HCT116 (cell line): ENCODE results near the gene OTOR. TPM values are rescaled to one million over a fixed set of nuclear protein-coding genes. Genes with fewer than 3 reads are reported as not detected.

Experiments used
- ATAC-seq: fragments of 200-7000 bp; cut with Tn5 transposase; 2 replicates; pipeline ENCODE4 v1.9.1; 2020; ENCODE audit warnings: mild to moderate bottlenecking, moderate library complexity
- BruUV-seq: library from RNA; stranded (reverse); fragments of 400-500 nt; replicated peaks from 2 replicates; lab custom pipeline; 2021; lab: Mats Ljungman, UMichigan
- CTCF ChIA-PET: fragments of 300-600 bp; sonication (Branson Sonifier 250); formaldehyde crosslinking; loops from one replicate; lab custom pipeline; 2021; ENCODE audit warnings: antibody characterized with exemption; lab: Charles Lee
- POLR2A ChIA-PET: fragments of 300-600, 350-600 bp; sonication (Branson Sonifier 250); formaldehyde crosslinking; loops from one replicate; lab custom pipeline; 2021; ENCODE audit warnings: antibody characterized with exemption; lab: Charles Lee
- RAD21 ChIA-PET, 2 experiments: fragments of 300-600 bp; sonication (Branson Sonifier 250); formaldehyde crosslinking; loops; one replicate each; lab custom pipeline; 2023; ENCODE audit warnings: low total read pairs in 2 of 2; ENCODE audit not compliant: uncharacterized antibody in 2 of 2, unreplicated experiment in 2 of 2, low non-redundant PET in 1 of 2; lab: Charles Lee
- DNase-seq: peaks from one replicate; pipeline ENCODE4 v3.0.0-alpha.2; 2010; ENCODE audit warnings: low read depth, low spot score
- H2AFZ ChIP-seq: fragments of 200-600 bp; shearing (Covaris generic), sonication (generic); 2 replicates; pipeline ENCODE4 v1.6.1; 2017; ENCODE audit warnings: low read depth, mixed run types, mixed read lengths, antibody characterized with exemption, low read length; ENCODE audit not compliant: poor library complexity, severe bottlenecking
- H3K27ac ChIP-seq: 2 replicates; pipeline ENCODE4 v1.5.1; 2012; ENCODE audit warnings: low read depth, low read length
- H3K27me3 ChIP-seq: fragments of 200-600 bp; sonication (generic); 2 replicates; pipeline ENCODE4 v1.6.1; 2016; ENCODE audit warnings: mixed run types, low read length, mixed read lengths; ENCODE audit not compliant: insufficient read depth
- H3K36me3 ChIP-seq, 2 experiments: fragments of 200-500 bp in 1 of 2; fragments of 200-600 bp in 1 of 2; sonication (Bioruptor generic) in 1 of 2; sonication (generic) in 1 of 2; 2 replicates each; pipeline versions ENCODE4 v1.5.1 to v1.6.1; 2014 to 2016; ENCODE audit warnings: low read length in 2 of 2, inconsistent platforms in 1 of 2, mixed read lengths in 1 of 2, mixed run types in 1 of 2; ENCODE audit not compliant: insufficient read depth in 2 of 2, control insufficient read depth in 1 of 2
- H3K4me1 ChIP-seq, 2 experiments: fragments of 200-600 bp in 1 of 2; sonication (generic) in 1 of 2; 2 replicates each; pipeline versions ENCODE4 v1.5.1 to v1.6.1; 2012 to 2017; ENCODE audit warnings: low read length in 2 of 2, inconsistent platforms in 1 of 2, mild to moderate bottlenecking in 1 of 2, mixed read lengths in 1 of 2, mixed run types in 1 of 2, moderate library complexity in 1 of 2; ENCODE audit not compliant: insufficient read depth in 2 of 2, control insufficient read depth in 1 of 2
- H3K4me2 ChIP-seq: fragments of 200-600 bp; sonication (generic); 2 replicates; pipeline ENCODE4 v1.6.1; 2017; ENCODE audit warnings: mixed run types, low read length, mixed read lengths
- H3K4me3 ChIP-seq, 2 experiments: fragments of 200-600 bp in 1 of 2; sonication (generic) in 1 of 2; replicated peaks in 1 of 2; 2 replicates each; pipeline ENCODE4 v1.5.1; 2011 to 2016; ENCODE audit warnings: low read length in 2 of 2, control low read depth in 1 of 2, low read depth in 1 of 2, mild to moderate bottlenecking in 1 of 2, mixed read lengths in 1 of 2, mixed run types in 1 of 2
- H3K79me2 ChIP-seq: fragments of 200-600 bp; sonication (generic); 2 replicates; pipeline ENCODE4 v1.6.1; 2017; ENCODE audit warnings: mild to moderate bottlenecking, mixed run types, low read length, moderate library complexity, mixed read lengths; ENCODE audit not compliant: insufficient read depth
- H3K9ac ChIP-seq: fragments of 200-600 bp; sonication (generic); 2 replicates; pipeline ENCODE4 v1.6.1; 2016; ENCODE audit warnings: low read length, mixed read lengths
- H3K9me2 ChIP-seq: fragments of 200-600 bp; sonication (generic), shearing (Covaris generic); 2 replicates; pipeline ENCODE4 v1.6.1; 2017; ENCODE audit warnings: mixed run types, mild to moderate bottlenecking, moderate library complexity; ENCODE audit not compliant: insufficient read depth
- H3K9me3 ChIP-seq, 2 experiments: fragments of 200-500 bp in 1 of 2; fragments of 200-600 bp in 1 of 2; sonication (Bioruptor generic) in 1 of 2; sonication (generic) in 1 of 2; 2 replicates each; pipeline ENCODE4 v1.6.1; 2014 to 2017; ENCODE audit warnings: low read length in 2 of 2, mixed read lengths in 2 of 2, inconsistent platforms in 1 of 2, low read depth in 1 of 2, mild to moderate bottlenecking in 1 of 2, mixed run types in 1 of 2, moderate library complexity in 1 of 2; ENCODE audit not compliant: control insufficient read depth in 1 of 2, insufficient read depth in 1 of 2
- H4K20me1 ChIP-seq: fragments of 200-600 bp; sonication (generic), shearing (Covaris generic); 2 replicates; pipeline ENCODE4 v1.6.1; 2017; ENCODE audit warnings: mixed run types, mild to moderate bottlenecking, moderate library complexity; ENCODE audit not compliant: insufficient read depth
- CBX3 ChIP-seq: IDR thresholded peaks from 2 replicates; pipeline ENCODE4 v1.6.1; 2012; ENCODE audit warnings: low read depth
- CEBPB ChIP-seq: IDR thresholded peaks from 2 replicates; pipeline ENCODE4 v1.6.1; 2012; ENCODE audit warnings: low read depth
- EGR1 ChIP-seq: IDR thresholded peaks from 2 replicates; pipeline ENCODE4 v1.6.1; 2012; ENCODE audit warnings: low read depth
- ELF1 ChIP-seq: IDR thresholded peaks from 2 replicates; pipeline ENCODE4 v1.6.1; 2012; ENCODE audit warnings: low read depth, borderline replicate concordance
- EZH2phosphoT487 ChIP-seq: fragments of 200-600 bp; IDR thresholded peaks from 2 replicates; pipeline ENCODE4 v1.6.1; 2018; ENCODE audit warnings: antibody characterized with exemption, borderline replicate concordance
- JUND ChIP-seq: IDR thresholded peaks from 2 replicates; pipeline ENCODE4 v1.6.1; 2012
- RAD21 ChIP-seq: IDR thresholded peaks from 2 replicates; pipeline ENCODE4 v1.6.1; 2012; ENCODE audit warnings: low read depth, mild to moderate bottlenecking
- SIN3A ChIP-seq: IDR thresholded peaks from 2 replicates; pipeline ENCODE4 v1.6.1; 2012; ENCODE audit warnings: low read depth
- YY1 ChIP-seq: IDR thresholded peaks from 2 replicates; pipeline ENCODE4 v1.6.1; 2011; ENCODE audit warnings: low read length, low read depth, moderate library complexity, mild to moderate bottlenecking; ENCODE audit not compliant: insufficient replicate concordance; ENCODE audit errors: extremely low read depth
- ZNF274 ChIP-seq: fragments of 200-500 bp; sonication (Bioruptor generic); IDR thresholded peaks from 2 replicates; pipeline ENCODE4 v1.6.1; 2014; ENCODE audit warnings: mild to moderate bottlenecking, low read depth, low read length, inconsistent platforms
- intact Hi-C: fragments of 100-400 bp; cut with micrococcal nuclease; formaldehyde crosslinking; loops from 2 replicates; pipeline ENCODE4 v1.10.0; 2022
- total RNA-seq: library from RNA; stranded (reverse); gene quantifications from one replicate; pipeline ENCODE4 v1.2.1, GENCODE V29; 2021; ENCODE audit not compliant: unreplicated experiment
- TF ChIP-seq, protein P1 (sequence below), 3 experiments: fragments of 200-600 bp in 1 of 3; sonication (generic) in 1 of 3; IDR thresholded peaks in 2 of 3; conservative IDR thresholded peaks in 1 of 3; 2 replicates each; pipeline ENCODE4 v1.5.1; 2012 to 2017; ENCODE audit warnings: low read depth in 2 of 3, low read length in 2 of 3, antibody characterized with exemption in 1 of 3, borderline replicate concordance in 1 of 3, control low read depth in 1 of 3, mild to moderate bottlenecking in 1 of 3, mixed read lengths in 1 of 3, mixed run types in 1 of 3, moderate library complexity in 1 of 3; ENCODE audit not compliant: insufficient read depth in 1 of 3
- TF ChIP-seq, protein P2 (sequence below): IDR thresholded peaks from 2 replicates; pipeline ENCODE4 v1.6.1; 2012; ENCODE audit warnings: low read depth
- TF ChIP-seq, protein P3 (sequence below): IDR thresholded peaks from 2 replicates; pipeline ENCODE4 v1.6.1; 2012

Gene OTOR
- total RNA-seq, 1 experiment from 2014 or later, result not detected

DNA sequence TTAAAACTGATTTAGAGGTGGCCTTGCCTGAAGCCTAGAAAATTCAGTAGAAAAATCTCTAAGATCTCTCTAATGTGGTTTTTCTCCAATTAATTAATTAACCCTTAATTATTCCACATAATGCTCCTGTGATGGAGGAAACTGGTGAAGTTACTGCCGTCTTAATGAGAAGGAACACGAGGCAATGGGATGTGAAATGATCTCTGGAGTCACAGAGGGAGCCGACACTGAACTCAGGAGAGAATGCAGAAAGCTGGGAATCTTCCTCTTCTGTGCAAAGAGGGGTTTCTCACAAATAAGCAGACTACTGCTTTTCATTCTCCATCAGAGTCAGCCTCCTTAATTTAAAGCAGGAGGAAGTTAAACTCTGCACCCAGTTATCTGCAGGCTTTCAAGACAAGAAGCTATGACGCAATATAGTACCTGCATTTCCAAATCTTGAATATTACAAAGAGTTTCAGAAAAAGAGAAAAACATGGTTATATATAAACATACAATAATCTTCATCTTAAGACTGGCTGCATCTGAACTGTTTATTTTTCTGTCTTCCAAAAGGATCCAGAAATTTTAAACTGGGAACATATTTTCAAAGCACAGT, 36.4 kb upstream of the OTOR start:
- no TSS peak for BruUV-seq
- Histone ChIP-seq H3K27ac (no peak overlapping the region), H3K9ac (no peak overlapping the region), H2AFZ (no peak overlapping the region), H3K9me2 (no peaks in the 10 kb centered on the region), H3K4me1 (no peaks in the 10 kb centered on the region), H3K9me3 (no peaks in the 10 kb centered on the region), H3K4me2 (no peak overlapping the region), H3K4me3 (no peak overlapping the region), H3K79me2 (no peaks in the 10 kb centered on the region), H3K27me3 (peaks cover 15% of the 10 kb centered on the region; the same call in 1 of the 2 replicates), H3K36me3 (no peaks in the 10 kb centered on the region), H4K20me1 (no peaks in the 10 kb centered on the region)
- intact Hi-C loops, result no loop called here
- CTCF ChIA-PET, result no interaction called here
- ATAC-seq (no peak), DNase-seq (no peak)
- POLR2A ChIA-PET, result no interaction called here
- RAD21 ChIA-PET, result no interaction called here
- TF ChIP-seq CEBPB, result no peak
- no peak for TF ChIP-seq ZNF274
- TF ChIP-seq RAD21, result no peak
- no peak for TF ChIP-seq EZH2phosphoT487
- TF ChIP-seq JUND, result no peak
- TF ChIP-seq, protein P1, sequence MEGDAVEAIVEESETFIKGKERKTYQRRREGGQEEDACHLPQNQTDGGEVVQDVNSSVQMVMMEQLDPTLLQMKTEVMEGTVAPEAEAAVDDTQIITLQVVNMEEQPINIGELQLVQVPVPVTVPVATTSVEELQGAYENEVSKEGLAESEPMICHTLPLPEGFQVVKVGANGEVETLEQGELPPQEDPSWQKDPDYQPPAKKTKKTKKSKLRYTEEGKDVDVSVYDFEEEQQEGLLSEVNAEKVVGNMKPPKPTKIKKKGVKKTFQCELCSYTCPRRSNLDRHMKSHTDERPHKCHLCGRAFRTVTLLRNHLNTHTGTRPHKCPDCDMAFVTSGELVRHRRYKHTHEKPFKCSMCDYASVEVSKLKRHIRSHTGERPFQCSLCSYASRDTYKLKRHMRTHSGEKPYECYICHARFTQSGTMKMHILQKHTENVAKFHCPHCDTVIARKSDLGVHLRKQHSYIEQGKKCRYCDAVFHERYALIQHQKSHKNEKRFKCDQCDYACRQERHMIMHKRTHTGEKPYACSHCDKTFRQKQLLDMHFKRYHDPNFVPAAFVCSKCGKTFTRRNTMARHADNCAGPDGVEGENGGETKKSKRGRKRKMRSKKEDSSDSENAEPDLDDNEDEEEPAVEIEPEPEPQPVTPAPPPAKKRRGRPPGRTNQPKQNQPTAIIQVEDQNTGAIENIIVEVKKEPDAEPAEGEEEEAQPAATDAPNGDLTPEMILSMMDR (IDR thresholded peaks at IDR 0.05 in 2 of 3, conservative IDR thresholded peaks at IDR 0.05 in 1 of 3; ENCODE audit: borderline replicate concordance in 1 of 3, insufficient read depth in 1 of 3, low read depth in 2 of 3, low read length in 2 of 3), result no peak
- TF ChIP-seq ELF1, result no peak
- TF ChIP-seq SIN3A, result no peak
- TF ChIP-seq CBX3, result no peak
- TF ChIP-seq, protein P2, sequence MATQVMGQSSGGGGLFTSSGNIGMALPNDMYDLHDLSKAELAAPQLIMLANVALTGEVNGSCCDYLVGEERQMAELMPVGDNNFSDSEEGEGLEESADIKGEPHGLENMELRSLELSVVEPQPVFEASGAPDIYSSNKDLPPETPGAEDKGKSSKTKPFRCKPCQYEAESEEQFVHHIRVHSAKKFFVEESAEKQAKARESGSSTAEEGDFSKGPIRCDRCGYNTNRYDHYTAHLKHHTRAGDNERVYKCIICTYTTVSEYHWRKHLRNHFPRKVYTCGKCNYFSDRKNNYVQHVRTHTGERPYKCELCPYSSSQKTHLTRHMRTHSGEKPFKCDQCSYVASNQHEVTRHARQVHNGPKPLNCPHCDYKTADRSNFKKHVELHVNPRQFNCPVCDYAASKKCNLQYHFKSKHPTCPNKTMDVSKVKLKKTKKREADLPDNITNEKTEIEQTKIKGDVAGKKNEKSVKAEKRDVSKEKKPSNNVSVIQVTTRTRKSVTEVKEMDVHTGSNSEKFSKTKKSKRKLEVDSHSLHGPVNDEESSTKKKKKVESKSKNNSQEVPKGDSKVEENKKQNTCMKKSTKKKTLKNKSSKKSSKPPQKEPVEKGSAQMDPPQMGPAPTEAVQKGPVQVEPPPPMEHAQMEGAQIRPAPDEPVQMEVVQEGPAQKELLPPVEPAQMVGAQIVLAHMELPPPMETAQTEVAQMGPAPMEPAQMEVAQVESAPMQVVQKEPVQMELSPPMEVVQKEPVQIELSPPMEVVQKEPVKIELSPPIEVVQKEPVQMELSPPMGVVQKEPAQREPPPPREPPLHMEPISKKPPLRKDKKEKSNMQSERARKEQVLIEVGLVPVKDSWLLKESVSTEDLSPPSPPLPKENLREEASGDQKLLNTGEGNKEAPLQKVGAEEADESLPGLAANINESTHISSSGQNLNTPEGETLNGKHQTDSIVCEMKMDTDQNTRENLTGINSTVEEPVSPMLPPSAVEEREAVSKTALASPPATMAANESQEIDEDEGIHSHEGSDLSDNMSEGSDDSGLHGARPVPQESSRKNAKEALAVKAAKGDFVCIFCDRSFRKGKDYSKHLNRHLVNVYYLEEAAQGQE, result no peak
- TF ChIP-seq, protein P3, sequence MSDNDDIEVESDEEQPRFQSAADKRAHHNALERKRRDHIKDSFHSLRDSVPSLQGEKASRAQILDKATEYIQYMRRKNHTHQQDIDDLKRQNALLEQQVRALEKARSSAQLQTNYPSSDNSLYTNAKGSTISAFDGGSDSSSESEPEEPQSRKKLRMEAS, result no peak
- TF ChIP-seq EGR1, result no peak
- TF ChIP-seq YY1, result no peak
